Muscle of leg (tissue), 11 donors: ENCODE results near the gene DMPK. TPM values are rescaled to one million over a fixed set of nuclear protein-coding genes. Genes with fewer than 3 reads are reported as not detected.

ENCODE experiments used
- DNase-seq: peaks from one replicate; pipeline ENCODE4 v3.0.0; 2013
- H3K27ac ChIP-seq: one replicate; pipeline ENCODE4 v1.5.1; 2013; ENCODE audit warnings: mild to moderate bottlenecking, low read length, control low read depth
- H3K27me3 ChIP-seq: one replicate; pipeline ENCODE4 v1.6.1; 2013; ENCODE audit warnings: low read length; ENCODE audit not compliant: control insufficient read depth, insufficient read depth
- H3K36me3 ChIP-seq: one replicate; pipeline ENCODE4 v1.6.1; 2013; ENCODE audit warnings: low read length; ENCODE audit not compliant: control insufficient read depth, insufficient read depth
- H3K4me1 ChIP-seq: one replicate; pipeline ENCODE4 v1.6.1; 2013; ENCODE audit warnings: low read length; ENCODE audit not compliant: control insufficient read depth, insufficient read depth
- H3K4me3 ChIP-seq: one replicate; pipeline ENCODE4 v1.5.1; 2013; ENCODE audit warnings: low read length, control low read depth
- H3K9me3 ChIP-seq: replicated peaks from 2 replicates; pipeline ENCODE4 v1.6.1; 2013; ENCODE audit warnings: low read depth, low read length; ENCODE audit not compliant: control insufficient read depth
- WGBS: methylation state at CpG from one replicate; pipeline ENCODE4 v1.1.5; 2013; ENCODE audit warnings: missing lambda C conversion rate; ENCODE audit not compliant: insufficient coverage; 5-methylcytosine and 5-hydroxymethylcytosine counted together
- polyA plus RNA-seq, 8 donors: library from polyadenylated mRNA; unstranded; fragments of 120-200 nt; gene quantifications; one replicate each; pipeline versions ENCODE4 v1.2.1 to v1.2.3, GENCODE V29; 2013; ENCODE audit warnings: inconsistent platforms in 1 of 8, low replicate concordance in 1 of 8; ENCODE audit not compliant: insufficient read length in 8 of 8, insufficient read depth in 1 of 8
- total RNA-seq: library from RNA; stranded (reverse); fragments of 120-200 nt; gene quantifications from one replicate; pipeline ENCODE4 v1.2.4, GENCODE V29; 2013

DMPK gene
- total and polyA plus RNA-seq, 9 donors = 158 to 390 (median 318) TPM

DNA sequence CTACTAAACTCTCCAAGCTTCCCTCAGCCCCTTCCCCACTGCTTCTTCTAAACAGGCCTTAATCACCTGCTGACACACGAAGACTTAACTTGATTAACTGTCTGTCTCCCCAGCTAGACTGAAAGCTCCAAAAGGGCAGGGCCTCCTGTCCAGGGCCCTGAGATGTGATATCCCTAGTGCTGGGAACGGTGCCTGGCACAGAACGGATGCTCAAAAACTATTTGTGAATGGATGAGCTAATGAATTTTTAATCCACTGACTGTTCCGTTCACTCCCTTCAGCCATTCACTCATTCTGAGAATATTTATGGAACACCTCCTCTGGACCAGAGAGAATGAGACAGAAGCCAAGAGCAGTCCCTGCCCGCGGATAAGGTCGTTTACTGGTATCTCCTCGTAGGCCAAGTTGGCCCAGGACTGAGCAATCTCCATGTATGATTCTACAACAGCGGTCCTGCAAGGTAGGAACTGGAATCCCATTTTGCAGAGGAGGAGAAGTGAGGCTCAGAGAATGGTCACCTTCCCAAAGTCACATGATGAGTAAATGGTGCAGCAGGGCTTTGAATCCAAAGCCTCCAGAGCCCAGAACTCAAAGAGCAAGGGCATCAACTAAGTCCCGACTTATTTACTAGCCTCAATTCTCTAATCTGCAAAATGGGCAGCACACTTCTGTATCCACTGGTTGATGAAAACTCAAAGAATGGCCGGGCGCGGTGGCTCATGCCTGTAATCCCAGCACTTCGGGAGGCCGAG is 6.9 kb upstream of the DMPK start:
- Histone ChIP-seq H3K27ac (no peak overlapping the region), H3K4me1 (peaks cover 41% of the 10 kb centered on the region), H3K9me3 (no peaks in the 10 kb centered on the region), H3K27me3 (peaks cover 2% of the 10 kb centered on the region), H3K4me3 (no peak overlapping the region), H3K36me3 (peaks cover 57% of the 10 kb centered on the region)
- WGBS = 80% methylated on average over 6 of the region's 15 CpGs
- no peak for DNase-seq

DNA sequence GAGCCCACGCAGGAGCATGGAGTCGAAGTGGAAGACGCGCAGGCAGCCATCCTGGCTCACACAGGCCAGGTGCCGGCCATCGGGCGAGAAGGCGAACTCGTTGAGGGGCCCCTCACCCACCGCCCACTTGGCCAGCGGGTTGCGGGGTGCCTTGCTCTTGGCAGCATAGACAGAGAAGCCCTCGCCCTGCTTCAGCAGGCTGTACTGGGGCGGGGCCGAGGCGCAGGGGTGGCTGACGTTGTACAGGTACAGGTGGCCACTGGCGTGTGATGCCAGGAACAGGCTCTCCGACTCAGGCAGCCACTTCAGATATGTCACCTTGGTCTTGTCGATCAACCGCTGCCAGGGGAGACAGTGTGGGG is 4.2 kb upstream of the DMPK start:
- no peak overlapping the region for H3K4me3 ChIP-seq
- no peak for DNase-seq
- H3K27ac ChIP-seq = no peak overlapping the region
- H3K4me1 ChIP-seq = peaks cover 54% of the 10 kb centered on the region
- 88% methylated on average over 18 of the region's 21 CpGs for WGBS
- peaks cover 5% of the 10 kb centered on the region for H3K27me3 ChIP-seq
- H3K9me3 ChIP-seq = no peaks in the 10 kb centered on the region
- peaks cover 57% of the 10 kb centered on the region for H3K36me3 ChIP-seq

DNA sequence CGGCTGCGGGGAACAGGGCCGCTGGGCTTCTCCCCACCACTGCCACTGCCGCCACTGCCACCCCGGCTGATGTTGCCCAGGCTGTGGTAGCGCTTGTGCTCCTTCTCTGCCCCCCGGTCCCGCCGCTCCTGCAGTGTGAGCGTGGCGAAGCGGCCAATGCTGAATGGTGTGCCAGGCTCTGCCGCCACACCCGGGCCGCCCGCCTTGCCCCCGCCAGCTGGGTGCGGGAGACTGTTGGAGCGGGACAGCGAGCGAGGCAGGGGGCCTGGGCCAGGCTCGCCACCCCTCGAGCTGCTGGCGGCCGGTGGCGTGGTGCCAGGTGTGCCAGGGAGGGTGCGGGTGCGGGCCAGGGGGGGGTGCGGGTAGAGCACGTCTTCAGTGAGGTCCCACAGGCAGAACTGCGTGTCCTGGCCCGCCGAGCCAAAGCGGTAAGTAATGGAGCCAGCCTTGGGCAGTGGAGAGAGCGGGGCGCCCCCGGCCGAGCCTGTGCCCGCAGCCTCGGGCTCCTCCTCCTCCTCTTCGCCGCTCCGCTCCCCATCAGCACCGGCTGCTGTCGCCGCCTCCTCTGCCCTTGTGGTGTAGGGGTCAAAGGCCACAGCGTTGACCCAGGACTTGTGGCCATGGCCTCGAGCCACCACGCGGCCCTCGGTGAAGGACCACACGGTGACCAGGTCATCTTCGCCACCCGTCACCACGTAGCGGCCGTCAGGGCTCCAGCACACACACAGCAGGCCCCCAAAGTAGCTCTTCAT is 3.7 kb upstream of the DMPK start:
- no peak for DNase-seq
- H3K4me1 ChIP-seq = peaks cover 54% of the 10 kb centered on the region
- 90% methylated on average over 50 of the region's 57 CpGs for WGBS
- H3K27me3 ChIP-seq = peaks cover 5% of the 10 kb centered on the region
- H3K27ac ChIP-seq = peak overlapping the region; percentile 96
- no peaks in the 10 kb centered on the region for H3K9me3 ChIP-seq
- H3K36me3 ChIP-seq = peaks cover 61% of the 10 kb centered on the region
- H3K4me3 ChIP-seq = no peak overlapping the region

DNA sequence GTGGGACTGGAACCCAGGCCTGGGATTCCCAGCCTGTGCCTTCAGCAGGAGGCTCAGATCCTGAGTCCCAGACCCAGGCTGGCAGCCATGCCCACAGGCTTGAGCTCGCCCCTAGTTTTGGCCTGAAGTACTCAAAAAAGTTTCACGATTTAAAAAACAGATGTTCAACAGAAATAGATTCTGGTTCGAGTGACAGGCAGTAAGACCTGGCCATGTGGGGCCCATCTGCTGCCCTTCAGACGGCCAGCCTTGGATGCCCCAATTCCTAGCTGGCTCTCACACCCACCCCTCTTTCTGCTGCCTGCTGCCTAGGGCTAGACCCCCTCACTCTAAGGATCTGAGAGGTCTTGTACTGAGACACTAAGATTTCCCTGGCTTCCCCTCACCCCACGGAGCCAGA is 2.8 kb upstream of the DMPK start:
- peak overlapping the region; percentile 96 for H3K27ac ChIP-seq
- DNase-seq = no peak
- H3K36me3 ChIP-seq = peaks cover 62% of the 10 kb centered on the region
- H3K9me3 ChIP-seq = no peaks in the 10 kb centered on the region
- 44% methylated on average over 5 of the region's 5 CpGs for WGBS
- H3K4me3 ChIP-seq = no peak overlapping the region
- peaks cover 58% of the 10 kb centered on the region for H3K4me1 ChIP-seq
- H3K27me3 ChIP-seq = peaks cover 7% of the 10 kb centered on the region

DNA sequence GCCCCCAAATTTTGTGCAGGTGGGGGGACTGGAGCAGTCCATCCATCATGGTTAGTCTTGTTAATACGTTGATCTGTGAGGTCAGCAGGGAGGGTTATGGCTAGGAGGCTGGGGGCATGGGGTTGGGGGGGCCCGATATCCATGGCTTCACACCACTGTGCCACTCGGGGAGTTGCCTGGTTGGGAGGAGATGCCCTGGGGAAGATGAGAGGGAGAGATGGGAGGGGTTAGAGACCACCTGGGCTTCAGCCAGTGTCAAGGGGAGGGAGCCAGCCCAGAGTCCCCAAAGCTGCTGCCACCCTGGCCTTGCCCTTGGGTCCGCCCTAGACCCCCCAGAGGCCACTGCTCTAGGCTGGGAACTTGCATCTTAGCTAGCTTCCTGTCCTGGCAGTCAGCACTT is 1.8 kb upstream of the DMPK start:
- Histone ChIP-seq H3K27ac (peak overlapping the region; percentile 96), H3K9me3 (no peaks in the 10 kb centered on the region), H3K4me3 (no peak overlapping the region), H3K27me3 (peaks cover 11% of the 10 kb centered on the region), H3K4me1 (peaks cover 65% of the 10 kb centered on the region), H3K36me3 (peaks cover 63% of the 10 kb centered on the region)
- DNase-seq = no peak
- WGBS = 100% methylated on average over 1 of the region's 4 CpGs

DNA sequence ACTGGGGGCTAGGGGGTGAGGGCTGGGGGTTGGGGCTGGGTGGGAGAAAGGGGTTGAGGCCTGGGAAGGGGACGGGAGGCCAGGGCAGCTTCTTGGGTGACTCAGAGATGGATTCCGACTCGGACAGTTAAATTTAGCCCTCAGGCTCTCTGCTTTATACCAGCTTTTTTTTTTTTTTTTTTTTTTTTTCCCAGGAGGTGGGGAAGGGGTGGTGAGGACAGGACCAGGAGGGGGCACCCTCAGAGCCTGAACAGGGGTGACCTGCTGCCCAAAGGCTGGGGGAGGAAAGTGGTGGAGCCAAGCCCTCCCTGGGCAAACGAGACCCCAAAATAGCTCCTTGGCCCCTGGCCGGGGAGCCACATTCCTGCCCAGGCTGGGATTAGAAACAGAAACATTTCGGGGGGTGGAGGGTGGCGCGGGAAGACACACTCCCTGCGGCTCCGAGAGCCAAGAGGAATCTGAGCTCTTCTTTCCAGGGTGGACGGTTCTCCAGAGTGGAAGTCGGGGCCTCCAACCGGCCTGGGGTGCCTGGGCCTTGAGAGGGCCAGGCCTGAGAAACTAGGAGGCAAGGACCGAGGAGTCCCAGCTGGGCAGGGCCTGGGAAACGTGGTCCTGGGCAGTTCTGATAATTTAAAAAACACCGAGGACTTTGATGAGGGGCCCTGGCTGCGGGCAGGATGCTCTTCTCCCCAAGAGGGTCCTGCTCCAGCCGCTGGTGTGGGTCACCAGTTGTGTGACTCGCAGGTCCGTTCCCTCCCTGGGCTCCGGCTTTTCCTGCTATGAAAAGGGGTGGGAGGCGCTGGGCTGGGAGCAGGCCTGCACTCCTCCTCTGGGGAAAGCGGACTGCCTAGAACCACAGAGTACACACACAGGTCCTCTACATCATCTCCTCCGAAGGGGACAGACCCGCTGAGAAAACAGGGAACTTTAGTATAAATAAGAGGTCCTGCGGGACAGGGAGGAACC is 813 bp upstream of the DMPK start:
- peak; percentile 86 for DNase-seq

DNA sequence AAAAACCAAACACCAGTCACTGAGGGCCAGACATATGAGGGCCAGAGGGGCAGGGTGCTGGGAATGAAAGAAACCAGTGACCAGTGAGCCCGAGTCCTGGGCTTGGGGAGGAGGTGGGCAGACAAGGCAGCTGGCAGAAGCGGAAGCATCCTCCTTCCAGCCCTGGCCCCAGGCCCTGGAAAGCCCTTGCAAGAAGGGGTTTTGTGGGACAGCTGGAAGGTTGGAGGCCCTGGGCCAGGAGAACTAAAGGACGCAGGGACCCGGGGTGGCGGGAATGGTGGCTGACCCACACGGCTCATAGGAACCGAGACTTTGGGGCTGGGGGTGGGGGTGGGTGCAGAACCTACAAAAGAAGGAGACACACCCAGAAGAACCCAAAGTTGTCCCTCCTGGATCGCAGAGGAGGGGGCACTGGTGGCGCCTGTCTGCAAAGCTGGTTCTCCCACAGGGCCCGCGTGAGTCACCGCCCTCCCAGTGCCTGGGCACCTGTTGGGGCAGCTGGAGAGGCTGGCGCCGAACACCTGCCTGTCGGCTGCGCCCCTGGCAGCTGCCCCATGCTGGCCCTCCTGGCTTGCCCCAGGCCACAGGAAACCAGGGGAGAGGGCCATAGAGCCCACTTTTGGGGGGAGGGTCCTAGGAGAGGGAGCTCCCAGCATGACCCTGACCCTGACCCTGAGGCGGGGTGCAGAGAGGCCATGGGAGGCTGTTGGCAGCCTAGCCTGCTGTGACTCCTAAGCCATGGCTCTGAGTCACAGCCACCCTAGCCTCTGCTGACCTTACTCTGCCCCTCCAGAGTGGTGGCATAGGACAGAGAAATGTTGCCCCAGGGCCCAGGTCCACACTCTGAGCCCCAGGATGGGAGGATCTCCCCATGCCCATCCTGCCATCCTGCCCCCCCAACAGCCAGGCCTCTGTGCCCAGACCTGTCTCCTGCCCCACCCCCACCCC is 802 bp downstream of the DMPK start:
- WGBS = 46% methylated on average over 17 of the region's 17 CpGs
- H3K27me3 ChIP-seq = peaks cover 9% of the 10 kb centered on the region
- H3K27ac ChIP-seq = peak overlapping the region; percentile 96
- H3K4me1 ChIP-seq = peaks cover 69% of the 10 kb centered on the region
- no peaks in the 10 kb centered on the region for H3K9me3 ChIP-seq
- peak; percentile 81 for DNase-seq
- peaks cover 67% of the 10 kb centered on the region for H3K36me3 ChIP-seq
- peak overlapping the region; percentile 87 for H3K4me3 ChIP-seq

More for the DNA sequence above, 813 bp upstream of the DMPK start:
- Histone ChIP-seq H3K4me1 (peaks cover 69% of the 10 kb centered on the region), H3K36me3 (peaks cover 63% of the 10 kb centered on the region), H3K4me3 (peak overlapping the region; percentile 87), H3K27me3 (peaks cover 10% of the 10 kb centered on the region), H3K27ac (peak overlapping the region; percentile 96), H3K9me3 (no peaks in the 10 kb centered on the region)
- 14% methylated on average over 15 of the region's 26 CpGs for WGBS

DNA sequence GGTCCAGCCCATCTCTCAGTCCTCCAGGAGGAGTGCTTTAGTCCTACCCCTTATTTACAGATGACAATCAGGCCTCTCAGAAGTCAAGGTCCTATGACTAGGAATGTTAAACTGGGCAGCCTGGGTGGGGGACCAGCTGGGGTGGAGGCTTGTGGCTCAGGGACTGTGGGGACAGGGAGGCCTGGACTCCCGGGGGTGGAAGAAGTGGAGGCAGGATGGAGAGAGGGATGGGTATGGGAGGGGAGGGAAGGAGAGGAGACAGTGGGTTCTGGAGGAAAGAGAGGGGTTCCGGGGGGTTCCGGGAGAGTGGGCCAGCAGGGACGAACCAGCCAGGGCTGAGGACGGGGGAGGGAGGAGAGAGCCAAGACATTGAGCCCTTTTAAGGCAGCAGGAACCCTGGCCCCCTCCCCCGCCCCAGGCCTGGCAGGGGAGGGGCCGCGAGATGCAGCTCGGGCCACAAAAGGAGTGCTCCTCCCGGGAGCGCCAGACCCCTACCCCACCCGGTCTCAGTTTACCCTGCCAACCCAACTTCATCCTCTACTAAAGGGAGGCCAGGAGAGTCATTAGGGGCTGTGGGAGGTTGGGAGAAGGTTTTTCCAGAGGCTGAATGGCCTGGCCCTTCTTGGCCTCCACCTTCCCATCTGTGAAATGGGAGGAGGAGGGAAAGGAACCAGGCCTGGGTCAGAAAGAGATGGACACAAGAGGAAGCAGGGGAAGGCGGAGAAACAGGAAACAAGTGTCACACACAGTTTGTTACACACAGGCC is 1.7 kb downstream of the DMPK start:
- Histone ChIP-seq H3K9me3 (no peaks in the 10 kb centered on the region), H3K27ac (peak overlapping the region; percentile 96), H3K4me1 (peaks cover 64% of the 10 kb centered on the region), H3K36me3 (peaks cover 61% of the 10 kb centered on the region), H3K27me3 (peaks cover 9% of the 10 kb centered on the region), H3K4me3 (peak overlapping the region; percentile 87)
- DNase-seq = no peak
- WGBS = 34% methylated on average over 5 of the region's 13 CpGs

DNA sequence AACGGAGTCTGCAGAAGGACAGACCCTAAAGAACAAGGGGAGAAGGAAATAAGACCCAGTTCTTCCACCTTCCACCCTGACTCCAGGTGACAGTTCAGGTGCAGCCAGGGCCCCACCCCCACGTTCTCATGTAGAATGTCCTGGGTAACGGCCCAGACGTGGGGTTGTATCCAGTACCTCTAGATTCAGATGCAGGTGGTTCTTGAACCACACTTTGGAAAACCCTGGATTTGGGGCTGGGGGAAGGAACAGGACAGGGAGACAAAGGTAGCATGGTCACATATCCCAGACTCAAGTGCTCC is 2.2 kb downstream of the DMPK start:
- Histone ChIP-seq H3K36me3 (peaks cover 55% of the 10 kb centered on the region), H3K4me1 (peaks cover 59% of the 10 kb centered on the region), H3K27me3 (peaks cover 9% of the 10 kb centered on the region)

More for the DNA sequence above, 2.2 kb downstream of the DMPK start:
- no peak for DNase-seq
- peak overlapping the region; percentile 87 for H3K4me3 ChIP-seq
- 53% methylated on average over 3 of the region's 4 CpGs for WGBS
- no peaks in the 10 kb centered on the region for H3K9me3 ChIP-seq
- H3K27ac ChIP-seq = peak overlapping the region; percentile 96
